ENCODE data around the gene RPL22.
"Not testable (repeated sequence)": the region's sequence is repeated elsewhere in the genome, so short reads cannot be mapped to it uniquely, and the experiment has no call there.

The RPL22 gene

GRCh38 chr1:6233376-6233775, 34.0 kb upstream of the RPL22 start:
- DNase-seq (ENCODE audit: low read depth in 2 of 2) = no peak

- DNase-seq (ENCODE audit: low read depth in 2 of 2) = no peak
These were observed 26.3 kb upstream of the RPL22 start for GRCh38 chr1:6225651-6226050.

GRCh38 chr1:6224718-6225117, 25.3 kb upstream of the RPL22 start:
- no peak for DNase-seq (ENCODE audit: low read depth in 2 of 2)

GRCh38 chr1:6223617-6224016, 24.2 kb upstream of the RPL22 start:
- DNase-seq (ENCODE audit: low read depth in 2 of 2) = no peak

GRCh38 chr1:6222636-6223035, 23.2 kb upstream of the RPL22 start:
- DNase-seq (ENCODE audit: low read depth in 2 of 2) = no peak

- no peak for DNase-seq (ENCODE audit: low read depth in 2 of 2)
These were observed 21.9 kb upstream of the RPL22 start for GRCh38 chr1:6221210-6221784.

- no peak for DNase-seq (ENCODE audit: low read depth in 2 of 2)
These were observed 20.8 kb upstream of the RPL22 start for GRCh38 chr1:6220236-6220635.

- DNase-seq (ENCODE audit: low read depth in 2 of 2) = not testable (repeated sequence)
These were observed 20.2 kb upstream of the RPL22 start for GRCh38 chr1:6219641-6220040.

GRCh38 chr1:6218375-6219164, 19.2 kb upstream of the RPL22 start:
- no peak for DNase-seq (ENCODE audit: low read depth in 2 of 2)

- DNase-seq (ENCODE audit: low read depth in 2 of 2) = no peak
These were observed 13.0 kb upstream of the RPL22 start for GRCh38 chr1:6212193-6212959.

GRCh38 chr1:6211731-6212130, 12.3 kb upstream of the RPL22 start:
- no peak for DNase-seq (ENCODE audit: low read depth in 2 of 2)

GRCh38 chr1:6210591-6211355, 11.4 kb upstream of the RPL22 start:
- no peak for DNase-seq (ENCODE audit: low read depth in 2 of 2)

- no peak for DNase-seq (ENCODE audit: low read depth in 2 of 2)
These were observed 10.5 kb upstream of the RPL22 start for GRCh38 chr1:6209661-6210580.

- DNase-seq (ENCODE audit: low read depth in 2 of 2) = peak in 1 of 2 donors; percentile 22
These were observed 9.6 kb upstream of the RPL22 start for GRCh38 chr1:6208723-6209660.

GRCh38 chr1:6207921-6208320, 8.5 kb upstream of the RPL22 start:
- DNase-seq (ENCODE audit: low read depth in 2 of 2) = no peak

- DNase-seq (ENCODE audit: low read depth in 2 of 2) = no peak
These were observed 7.9 kb upstream of the RPL22 start for GRCh38 chr1:6207075-6207885.

GRCh38 chr1:6206520-6206855, 7.1 kb upstream of the RPL22 start:
- DNase-seq (ENCODE audit: low read depth in 2 of 2) = no peak

- DNase-seq (ENCODE audit: low read depth in 2 of 2) = peak; percentile 41 to 65
These were observed 6.6 kb upstream of the RPL22 start, which contains the start of gene RNF207 for GRCh38 chr1:6205849-6206519. Gene RNF207, plus strand, starts transcription at chr1:6206119. Its CDS starts 417 bp downstream, at chr1:6206536.

Data from stimulated activated CD4-positive, alpha-beta T cell treated with anti-CD3 and anti-CD28 coated beads, Interleukin-1b, Interleukin-23, amount 100 ng/mL, for 4 hours (primary cell).